H1 (cell line): Measurements from ENCODE around the gene CDK15. TPM values are rescaled to one million over a fixed set of nuclear protein-coding genes. Genes with fewer than 3 reads are reported as not detected.

Experiments used
- CTCF ChIA-PET: fragments of 300-600 bp; sonication (Branson Sonifier 250); formaldehyde crosslinking; loops from one replicate; lab custom pipeline; 2021; ENCODE audit not compliant: partially characterized antibody; lab: Charles Lee
- POLR2A ChIA-PET: fragments of 300-600 bp; sonication (Branson Sonifier 250); formaldehyde crosslinking; loops from one replicate; lab custom pipeline; 2021; ENCODE audit warnings: inconsistent platforms; ENCODE audit not compliant: partially characterized antibody; lab: Charles Lee
- DNase-seq, 2 experiments: peaks; one replicate each; pipeline versions ENCODE4 v3.0.0 to v3.0.0-alpha.2; 2010 to 2022; ENCODE audit warnings: low spot score in 2 of 2, low read depth in 1 of 2, mixed read lengths in 1 of 2
- FAIRE-seq: peaks from 2 replicates; lab custom pipeline; 2011; peaks lifted over from hg19 to GRCh38; lab: Jason Lieb, UNC
- H2AFZ ChIP-seq: 2 replicates; pipeline ENCODE4 v1.8.1; 2012; ENCODE audit warnings: low read length, inconsistent platforms
- H2AK5ac ChIP-seq: 2 replicates; pipeline ENCODE4 v1.6.1; 2013; ENCODE audit warnings: low read depth, low read length
- H2BK120ac ChIP-seq: replicated peaks from 2 replicates; pipeline ENCODE3; 2013; ENCODE audit warnings: low read depth, low read length, inconsistent platforms
- H2BK12ac ChIP-seq: 2 replicates; pipeline ENCODE4 v1.6.1; 2013; ENCODE audit warnings: low read depth, low read length
- H2BK15ac ChIP-seq: 2 replicates; pipeline ENCODE4 v1.6.1; 2013; ENCODE audit warnings: low read length
- H2BK20ac ChIP-seq: 2 replicates; pipeline ENCODE4 v1.6.1; 2013; ENCODE audit warnings: low read length
- H2BK5ac ChIP-seq: 2 replicates; pipeline ENCODE4 v1.6.1; 2013; ENCODE audit warnings: low read depth, low read length
- H3K14ac ChIP-seq: 2 replicates; pipeline ENCODE4 v1.6.1; 2013; ENCODE audit warnings: inconsistent platforms; ENCODE audit not compliant: insufficient read length
- H3K18ac ChIP-seq: 2 replicates; pipeline ENCODE4 v1.6.1; 2013; ENCODE audit warnings: low read length; ENCODE audit errors: extremely low read depth
- H3K23ac ChIP-seq: 2 replicates; pipeline ENCODE4 v1.6.1; 2013; ENCODE audit warnings: inconsistent platforms; ENCODE audit not compliant: insufficient read length
- H3K23me2 ChIP-seq: 2 replicates; pipeline ENCODE4 v1.6.1; 2013; ENCODE audit warnings: low read depth, low read length
- H3K27ac ChIP-seq: 2 replicates; pipeline ENCODE4 v1.6.1; 2011; ENCODE audit warnings: low read depth, low read length, inconsistent platforms
- H3K27me3 ChIP-seq, 4 experiments: replicated peaks in 1 of 4; 1 replicate in 1 of 4; 2 replicates in 3 of 4; pipeline versions ENCODE4 v1.6.1 to v1.8.1; 2011 to 2013; ENCODE audit warnings: low read length in 3 of 4, mild to moderate bottlenecking in 3 of 4, inconsistent platforms in 2 of 4, mixed read lengths in 2 of 4, moderate library complexity in 1 of 4; ENCODE audit not compliant: control insufficient read depth in 3 of 4, insufficient read depth in 3 of 4; ENCODE audit errors: extremely low read depth in 1 of 4
- H3K36me3 ChIP-seq, 4 experiments: 2 replicates each; pipeline versions ENCODE4 v1.6.1 to v1.8.1; 2011 to 2013; ENCODE audit warnings: mild to moderate bottlenecking in 4 of 4, low read length in 3 of 4, moderate library complexity in 2 of 4, control low read depth in 1 of 4, inconsistent platforms in 1 of 4; ENCODE audit not compliant: insufficient read depth in 4 of 4, control insufficient read depth in 2 of 4
- H3K4ac ChIP-seq: replicated peaks from 2 replicates; pipeline ENCODE3; 2013; ENCODE audit warnings: low read length, low read depth, mixed read lengths, inconsistent platforms; ENCODE audit not compliant: insufficient read length
- H3K4me1 ChIP-seq, 4 experiments: replicated peaks in 1 of 4; 1 replicate in 1 of 4; 2 replicates in 3 of 4; pipeline versions ENCODE4 v1.6.1 to v1.8.1; 2011 to 2013; ENCODE audit warnings: low read length in 3 of 4, inconsistent platforms in 2 of 4, mixed read lengths in 1 of 4; ENCODE audit not compliant: insufficient read depth in 4 of 4, control insufficient read depth in 3 of 4
- H3K4me2 ChIP-seq, 2 experiments: 2 replicates each; pipeline versions ENCODE4 v1.6.1 to v1.8.1; 2011 to 2013; ENCODE audit warnings: low read depth in 2 of 2, low read length in 2 of 2, control low read depth in 1 of 2, inconsistent platforms in 1 of 2, mild to moderate bottlenecking in 1 of 2; ENCODE audit not compliant: insufficient read depth in 1 of 2
- H3K4me3 ChIP-seq, 4 experiments: fragments of 200-600, 300-600 bp in 1 of 4; sonication (generic), shearing (Covaris generic), sonication (Bioruptor Twin) in 1 of 4; 2 replicates each; pipeline versions ENCODE4 v1.5.1 to v1.8.1; 2011 to 2016; ENCODE audit warnings: low read length in 4 of 4, low read depth in 3 of 4, control low read depth in 2 of 4, inconsistent platforms in 2 of 4, mild to moderate bottlenecking in 2 of 4, mixed read lengths in 1 of 4, moderate library complexity in 1 of 4; ENCODE audit not compliant: insufficient read depth in 2 of 4; ENCODE audit errors: extremely low read depth in 1 of 4
- H3K56ac ChIP-seq: replicated peaks from 2 replicates; pipeline ENCODE3; 2013; ENCODE audit warnings: low read depth, mild to moderate bottlenecking, mixed read lengths, low read length, inconsistent platforms; ENCODE audit not compliant: insufficient read length
- H3K79me1 ChIP-seq: 2 replicates; pipeline ENCODE4 v1.6.1; 2013; ENCODE audit warnings: low read depth, low read length, control low read depth
- H3K79me2 ChIP-seq, 2 experiments: 2 replicates each; pipeline versions ENCODE4 v1.6.1 to v1.8.1; 2012 to 2013; ENCODE audit warnings: low read length in 2 of 2, mild to moderate bottlenecking in 2 of 2, inconsistent platforms in 1 of 2; ENCODE audit not compliant: insufficient read depth in 2 of 2, control insufficient read depth in 1 of 2
- H3K9ac ChIP-seq, 4 experiments: replicated peaks in 1 of 4; 1 replicate in 1 of 4; 2 replicates in 3 of 4; pipeline versions ENCODE4 v1.6.1 to v1.8.1; 2011 to 2013; ENCODE audit warnings: low read depth in 3 of 4, low read length in 3 of 4, control low read depth in 2 of 4, mild to moderate bottlenecking in 2 of 4, moderate library complexity in 2 of 4, inconsistent platforms in 1 of 4; ENCODE audit errors: extremely low read depth in 1 of 4
- H3K9me3 ChIP-seq, 2 experiments: 2 replicates each; pipeline versions ENCODE4 v1.6.1 to v1.8.1; 2012 to 2013; ENCODE audit warnings: mild to moderate bottlenecking in 2 of 2, moderate library complexity in 2 of 2, control low read depth in 1 of 2, inconsistent platforms in 1 of 2, low read depth in 1 of 2, low read length in 1 of 2, mixed read lengths in 1 of 2; ENCODE audit not compliant: insufficient read depth in 2 of 2
- H4K20me1 ChIP-seq, 2 experiments: replicated peaks in 1 of 2; 2 replicates each; pipeline versions ENCODE3 to v1.8.1; 2011 to 2013; ENCODE audit warnings: inconsistent platforms in 2 of 2, low read length in 2 of 2, mild to moderate bottlenecking in 1 of 2; ENCODE audit not compliant: insufficient read depth in 2 of 2, control insufficient read depth in 1 of 2
- H4K5ac ChIP-seq: 2 replicates; pipeline ENCODE4 v1.6.1; 2013; ENCODE audit warnings: low read length, low read depth, mixed read lengths, inconsistent platforms; ENCODE audit not compliant: insufficient read length
- H4K8ac ChIP-seq: 2 replicates; pipeline ENCODE4 v1.8.0; 2013; ENCODE audit warnings: mild to moderate bottlenecking, moderate library complexity, low read length, inconsistent platforms; ENCODE audit not compliant: insufficient read depth; ENCODE audit errors: extremely low read depth
- H4K91ac ChIP-seq: replicated peaks from 2 replicates; pipeline ENCODE3; 2013; ENCODE audit warnings: low read length, mixed read lengths, inconsistent platforms; ENCODE audit not compliant: insufficient read length
- BACH1 ChIP-seq: IDR thresholded peaks from 2 replicates; pipeline ENCODE4 v1.6.1; 2012; ENCODE audit warnings: low read length, improper control_type of control experiment
- CHD1 ChIP-seq: IDR thresholded peaks from 2 replicates; pipeline ENCODE4 v1.6.1; 2012; ENCODE audit warnings: low read depth, low read length, improper control_type of control experiment
- KDM1A ChIP-seq: fragments of 200-600, 300-600 bp; sonication (generic); IDR thresholded peaks from 2 replicates; pipeline ENCODE4 v1.7.1; 2016; ENCODE audit warnings: mild to moderate bottlenecking, low read length, borderline replicate concordance
- POU5F1 ChIP-seq: IDR thresholded peaks from 2 replicates; pipeline ENCODE4 v1.6.1; 2011; ENCODE audit warnings: low read depth, mild to moderate bottlenecking, low read length, moderate library complexity
- RNF2 ChIP-seq: fragments of 200-900, 300-1000 bp; sonication (generic); IDR thresholded peaks from 2 replicates; pipeline ENCODE4 v1.7.1; 2016; ENCODE audit warnings: borderline replicate concordance, low read depth, mild to moderate bottlenecking, antibody characterized with exemption, low read length; ENCODE audit not compliant: poor library complexity, severe bottlenecking; ENCODE audit errors: missing control alignments
- RXRA ChIP-seq: IDR thresholded peaks from 2 replicates; pipeline ENCODE4 v1.6.1; 2011; ENCODE audit warnings: low read depth, mild to moderate bottlenecking, low read length, moderate library complexity; ENCODE audit not compliant: insufficient read depth
- SIX5 ChIP-seq: IDR thresholded peaks from 2 replicates; pipeline ENCODE4 v1.6.1; 2011; ENCODE audit warnings: mild to moderate bottlenecking, low read depth, low read length
- SRF ChIP-seq: IDR thresholded peaks from 2 replicates; pipeline ENCODE4 v1.6.1; 2011; ENCODE audit warnings: mild to moderate bottlenecking, low read depth, low read length, moderate library complexity
- TBP ChIP-seq: IDR thresholded peaks from 2 replicates; pipeline ENCODE4 v1.6.1; 2011; ENCODE audit warnings: low read depth, low read length, improper control_type of control experiment
- TCF12 ChIP-seq: IDR thresholded peaks from 2 replicates; pipeline ENCODE4 v1.6.1; 2011; ENCODE audit warnings: low read depth, mild to moderate bottlenecking, low read length
- ZNF274 ChIP-seq: IDR thresholded peaks from 2 replicates; pipeline ENCODE4 v1.7.0; 2012; ENCODE audit warnings: low read length, borderline replicate concordance; ENCODE audit errors: extremely low read depth
- WGBS, 2 experiments: shearing (Covaris generic) in 1 of 2; methylation state at CpG; one replicate each; pipeline versions ENCODE4 v1.1.6 to v1.1.7; 2013 to 2015; ENCODE audit warnings: low lambda C conversion rate in 2 of 2, mixed read lengths in 2 of 2, inconsistent platforms in 1 of 2, low coverage in 1 of 2, missing lambda C conversion rate in 1 of 2; ENCODE audit not compliant: insufficient replicate concordance in 2 of 2, insufficient coverage in 1 of 2, insufficient read length in 1 of 2; ENCODE audit errors: extremely low coverage in 1 of 2, missing lambda C conversion rate in 1 of 2; 5-methylcytosine and 5-hydroxymethylcytosine counted together
- polyA plus RNA-seq, 7 experiments: library from polyadenylated mRNA; depleted of rRNA in 3 of 7; stranded (reverse) in 5 of 7; unstranded in 2 of 7; fragments of >200 nt in 5 of 7; fragments of 200-250 nt in 2 of 7; gene quantifications; 1 replicate in 5 of 7; 2 replicates in 1 of 7; 4 replicates in 1 of 7; pipeline versions ENCODE4 v1.2.1 to v1.2.3, GENCODE V29; 2011 to 2013; ENCODE audit warnings: missing spikeins in 2 of 7, mixed read lengths in 2 of 7
- total RNA-seq: library from RNA; stranded (reverse); fragmentation: NEBNext Ultra II Directional; extraction: Animal tissue kit (Norgen Biotek cat#: 25700); gene quantifications from 2 replicates; pipeline ENCODE4 v1.2.1, GENCODE V29; 2021

The CDK15 gene
- total and polyA plus RNA-seq, 2 of the 8 experiments (the other 6 are each of a cell fraction or from before 2014, with no cell fraction given), result 0.03 TPM; not detected in 1

DNA sequence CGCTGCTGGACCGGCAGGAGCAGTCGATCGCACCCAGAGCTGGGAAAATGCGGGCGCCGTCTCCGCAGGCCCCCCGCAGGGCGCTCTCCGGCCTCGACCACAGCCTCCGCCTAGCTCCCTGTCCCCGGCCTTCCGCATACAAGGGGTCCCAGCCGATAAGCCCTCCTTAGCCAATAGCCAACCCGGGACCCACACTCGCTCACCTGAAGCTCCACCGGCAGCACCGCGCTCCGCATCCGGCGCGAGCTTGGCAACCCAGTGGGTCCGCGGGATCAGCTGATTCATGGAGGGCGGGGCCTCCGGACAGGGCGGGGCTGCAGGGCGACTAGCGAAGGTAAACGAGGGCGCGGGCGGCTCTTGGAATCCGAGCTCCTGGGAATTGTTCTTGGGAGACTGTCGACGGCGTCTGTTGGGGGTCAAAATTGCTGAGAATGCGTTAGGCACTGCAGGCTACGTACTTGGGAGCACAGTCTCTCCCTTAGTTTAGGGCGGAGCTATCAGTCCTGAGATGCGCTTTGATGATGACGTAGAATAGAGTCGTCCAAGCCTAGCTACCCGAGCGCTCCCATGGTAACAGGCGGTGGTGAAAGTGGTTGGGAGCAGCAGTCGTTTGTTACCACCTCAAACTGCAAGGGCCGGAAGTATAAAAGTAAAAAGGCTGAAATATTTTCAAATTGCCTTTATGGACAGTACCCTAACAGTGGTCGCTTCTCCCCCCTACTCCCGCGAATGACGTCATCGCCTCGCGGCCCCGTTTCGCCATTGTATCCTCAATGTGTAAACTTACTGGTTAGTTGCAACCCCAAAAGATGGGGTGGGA, 25.5 kb upstream of the CDK15 start, which contains the start of gene ALS2:
TSS of gene ALS2 (minus strand) at position 260 of the 820 bp plus-strand sequence. CDS start 12,048 bp downstream, outside the sequence.
- H4K5ac ChIP-seq, result peak within 1 kb of the TSS; percentile 87
- H2AK5ac ChIP-seq, result no peak within 1 kb of the TSS
- H3K23ac ChIP-seq, result no peak within 1 kb of the TSS
- peak within 1 kb of the TSS; percentile 87 to 93 (median 88) for H3K4me3 ChIP-seq
- FAIRE-seq (peak; percentile 97), DNase-seq (peak; percentile 94 to 98)
- H4K20me1 ChIP-seq, result no peaks in the 10 kb centered on the region
- H2BK12ac ChIP-seq, result peak within 1 kb of the TSS; percentile 0; the same call in 1 of the 2 replicates
- peak within 1 kb of the TSS; percentile 81 for H3K18ac ChIP-seq
- peak within 1 kb of the TSS; percentile 46 for H3K4ac ChIP-seq
- peak within 1 kb of the TSS; percentile 85 for H4K91ac ChIP-seq
- H2BK120ac ChIP-seq, result no peak within 1 kb of the TSS
- 1% methylated on average over 58 of the region's 60 CpGs; no CpG with 5 or more reads in 1 of the 2 experiments for WGBS, 2 experiments
- ChIA-PET CTCF (interaction anchor here (0.6 to 1.1 kb wide), 6 partner anchors 33 to 771 kb away, joined by 3 read pairs; no protein-coding TSS in a partner anchor), POLR2A (interaction anchor here (0.8 to 1.5 kb wide), 12 partner anchors 9 to 389 kb away, joined by 3 to 9 read pairs (median 3); no protein-coding TSS in a partner anchor)
- no peak within 1 kb of the TSS for H3K14ac ChIP-seq
- peaks cover 0 to 7% (median 3%) of the 10 kb centered on the region in 4 experiments; a peak in 4 of 7 replicates for H3K4me1 ChIP-seq
- H3K56ac ChIP-seq, result peak within 1 kb of the TSS; percentile 91
- no peak within 1 kb of the TSS for H2BK20ac ChIP-seq
- H3K27ac ChIP-seq, result peak within 1 kb of the TSS; percentile 78
- peak within 1 kb of the TSS; percentile 72 to 96 for H3K4me2 ChIP-seq
- peak within 1 kb of the TSS; percentile 99 for H2AFZ ChIP-seq
- H3K23me2 ChIP-seq, result peaks cover 14% of the 10 kb centered on the region
- H3K9me3 ChIP-seq, result no peaks in the 10 kb centered on the region
- H3K79me2 ChIP-seq, result peaks cover 0 to 44% of the 10 kb centered on the region in 2 experiments; a peak in 3 of 4 replicates
- peak within 1 kb of the TSS; percentile 90 for H2BK5ac ChIP-seq
- peak within 1 kb of the TSS; percentile 81; the same call in 1 of the 2 replicates for H4K8ac ChIP-seq
- H2BK15ac ChIP-seq, result no peak within 1 kb of the TSS; the same call in 1 of the 2 replicates
- H3K79me1 ChIP-seq, result no peaks in the 10 kb centered on the region; the same call in 1 of the 2 replicates
- H3K36me3 ChIP-seq, result no peaks in the 10 kb centered on the region
- no peaks in the 10 kb centered on the region for H3K27me3 ChIP-seq
- H3K9ac ChIP-seq, result peak within 1 kb of the TSS; percentile 70 to 78 (median 75)
- TF ChIP-seq ZNF274 (no peak), KDM1A (no peak), POU5F1 (no peak), CHD1 (no peak), TCF12 (no peak), BACH1 (0 out of 2 replicates have a peak, but pooled peaks have one; percentile 3), SRF (0 out of 2 replicates have a peak, but pooled peaks have one; percentile 45), TBP (peak; percentile 63), SIX5 (no peak), RNF2 (no peak), RXRA (no peak)
